IMR-90 (cell line): ENCODE measurements around the gene RBMS3. TPM values are rescaled to one million over a fixed set of nuclear protein-coding genes. Genes with fewer than 3 reads are reported as not detected.

Experiments used
- ATAC-seq: fragments of 200-7000 bp; cut with Tn5 transposase; 2 replicates; pipeline ENCODE4 v1.9.1; 2020; ENCODE audit warnings: low read depth, mild to moderate bottlenecking, moderate library complexity
- BruUV-seq: library from RNA; stranded (reverse); fragments of 400-500 nt; replicated peaks from 2 replicates; lab custom pipeline; 2021; lab: Mats Ljungman, UMichigan
- CTCF ChIA-PET: fragments of 300-600 bp; formaldehyde crosslinking; extraction: SDS; loops from one replicate; lab custom pipeline; 2021; ENCODE audit warnings: antibody characterized with exemption; lab: Yijun Ruan, JAX
- POLR2A ChIA-PET: fragments of 300-600 bp; sonication (Branson Sonifier 250); formaldehyde crosslinking; loops from one replicate; lab custom pipeline; 2022; ENCODE audit warnings: antibody characterized with exemption; ENCODE audit not compliant: unreplicated experiment; lab: Charles Lee
- DNase-seq: peaks from one replicate; pipeline ENCODE4 v3.0.0; 2013
- H2AFZ ChIP-seq: replicated peaks from 2 replicates; pipeline ENCODE3; 2013; ENCODE audit warnings: low read length, mild to moderate bottlenecking; ENCODE audit not compliant: poor library complexity
- H2AK5ac ChIP-seq: 2 replicates; pipeline ENCODE4 v1.6.1; 2013; ENCODE audit warnings: low read depth, low read length, inconsistent platforms
- H2AK9ac ChIP-seq: replicated peaks from 2 replicates; pipeline ENCODE3; 2013; ENCODE audit warnings: mild to moderate bottlenecking, low read depth, low read length, moderate library complexity; ENCODE audit not compliant: poor library complexity
- H2BK120ac ChIP-seq: 2 replicates; pipeline ENCODE4 v1.6.1; 2013; ENCODE audit warnings: low read depth, low read length, inconsistent platforms
- H2BK15ac ChIP-seq: 3 replicates; pipeline ENCODE4 v1.6.1; 2013; ENCODE audit warnings: low read depth, low read length, inconsistent platforms
- H2BK20ac ChIP-seq: 2 replicates; pipeline ENCODE4 v1.6.1; 2013; ENCODE audit warnings: low read depth, mild to moderate bottlenecking, inconsistent platforms, low read length, moderate library complexity
- H2BK5ac ChIP-seq: 2 replicates; pipeline ENCODE4 v1.6.1; 2013; ENCODE audit warnings: mild to moderate bottlenecking, low read depth, low read length, inconsistent platforms; ENCODE audit not compliant: poor library complexity, severe bottlenecking
- H3K14ac ChIP-seq: replicated peaks from 2 replicates; pipeline ENCODE4 v1.6.1; 2013; ENCODE audit warnings: low read depth, low read length, inconsistent platforms
- H3K18ac ChIP-seq: 2 replicates; pipeline ENCODE4 v1.6.1; 2013; ENCODE audit warnings: low read depth, low read length, control low read depth
- H3K23ac ChIP-seq: 2 replicates; pipeline ENCODE4 v1.6.1; 2013; ENCODE audit warnings: low read depth, low read length, inconsistent platforms
- H3K27ac ChIP-seq: 2 replicates; pipeline ENCODE4 v1.5.1; 2013; ENCODE audit warnings: mild to moderate bottlenecking, control low read depth, low read length; ENCODE audit not compliant: insufficient read depth
- H3K27me3 ChIP-seq: 2 replicates; pipeline ENCODE4 v1.6.1; 2013; ENCODE audit warnings: low read length; ENCODE audit not compliant: control insufficient read depth, insufficient read depth
- H3K36me3 ChIP-seq: 2 replicates; pipeline ENCODE4 v1.6.1; 2013; ENCODE audit warnings: low read length, mixed read lengths; ENCODE audit not compliant: control insufficient read depth, insufficient read depth
- H3K4ac ChIP-seq: 2 replicates; pipeline ENCODE4 v1.6.1; 2013; ENCODE audit warnings: low read depth, low read length, inconsistent platforms
- H3K4me1 ChIP-seq: 2 replicates; pipeline ENCODE4 v1.6.1; 2013; ENCODE audit warnings: low read length, mixed read lengths; ENCODE audit not compliant: control insufficient read depth, insufficient read depth
- H3K4me2 ChIP-seq: 2 replicates; pipeline ENCODE4 v1.6.1; 2013; ENCODE audit warnings: low read depth, mild to moderate bottlenecking, control low read depth, low read length, moderate library complexity
- H3K4me3 ChIP-seq: 2 replicates; pipeline ENCODE4 v1.5.1; 2013; ENCODE audit warnings: low read depth, mild to moderate bottlenecking, control low read depth, low read length, moderate library complexity; ENCODE audit not compliant: insufficient read depth
- H3K56ac ChIP-seq: 2 replicates; pipeline ENCODE4 v1.6.1; 2013; ENCODE audit warnings: low read length, inconsistent platforms; ENCODE audit not compliant: insufficient read depth; ENCODE audit errors: extremely low read depth
- H3K79me1 ChIP-seq, 2 experiments: 2 replicates each; pipeline ENCODE4 v1.6.1; 2013; ENCODE audit warnings: low read length in 2 of 2, inconsistent platforms in 1 of 2, low read depth in 1 of 2
- H3K9ac ChIP-seq: 2 replicates; pipeline ENCODE4 v1.6.1; 2013; ENCODE audit warnings: low read depth, low read length, control low read depth
- H3K9me1 ChIP-seq: 2 replicates; pipeline ENCODE4 v1.6.1; 2013; ENCODE audit warnings: low read length, inconsistent platforms; ENCODE audit not compliant: insufficient read depth
- H3K9me3 ChIP-seq: 2 replicates; pipeline ENCODE4 v1.6.1; 2013; ENCODE audit warnings: low read length; ENCODE audit not compliant: control insufficient read depth, insufficient read depth
- H4K20me1 ChIP-seq: 2 replicates; pipeline ENCODE4 v1.6.1; 2013; ENCODE audit warnings: low read length, inconsistent platforms; ENCODE audit not compliant: insufficient read depth
- H4K5ac ChIP-seq: 2 replicates; pipeline ENCODE4 v1.6.1; 2013; ENCODE audit warnings: mild to moderate bottlenecking, low read depth, low read length, control low read depth
- H4K8ac ChIP-seq, 2 experiments: 2 replicates each; pipeline ENCODE4 v1.6.1; 2013; ENCODE audit warnings: low read depth in 2 of 2, low read length in 2 of 2, control low read depth in 1 of 2, inconsistent platforms in 1 of 2
- H4K91ac ChIP-seq: 2 replicates; pipeline ENCODE4 v1.6.1; 2013; ENCODE audit warnings: low read depth, low read length, inconsistent platforms; ENCODE audit not compliant: insufficient read depth
- BHLHE40 ChIP-seq: fragments of 150-350 bp; IDR thresholded peaks from 2 replicates; pipeline ENCODE4 v1.6.1; 2016; ENCODE audit warnings: mild to moderate bottlenecking, low read depth, low read length
- MAFK ChIP-seq: IDR thresholded peaks from 2 replicates; pipeline ENCODE4 v1.6.1; 2012; ENCODE audit warnings: low read depth, low read length, improper control_type of control experiment
- MXI1 ChIP-seq: IDR thresholded peaks from 2 replicates; pipeline ENCODE4 v1.6.1; 2012; ENCODE audit warnings: low read depth, mild to moderate bottlenecking, low read length, moderate library complexity, borderline replicate concordance
- RAD21 ChIP-seq: IDR thresholded peaks from 2 replicates; pipeline ENCODE4 v1.6.1; 2012; ENCODE audit warnings: low read length, improper control_type of control experiment
- RFX5 ChIP-seq: IDR thresholded peaks from 2 replicates; pipeline ENCODE4 v1.8.0; 2012; ENCODE audit warnings: low read depth, mild to moderate bottlenecking, low read length, moderate library complexity
- whole genome bisulfite sequencing, 2 experiments: methylation state at CpG; one replicate each; pipeline versions ENCODE4 v1.1.5 to v1.1.7; 2013; ENCODE audit warnings: missing lambda C conversion rate in 2 of 2; ENCODE audit not compliant: insufficient read length in 1 of 2; ENCODE audit errors: extremely low coverage in 2 of 2; 5-methylcytosine and 5-hydroxymethylcytosine counted together
- dilution Hi-C: fragments of 300-500 bp; cut with HindIII; formaldehyde crosslinking; loops from one replicate; pipeline ENCODE4 v1.14.3; 2018; ENCODE audit warnings: low sequenced_read_pairs; ENCODE audit not compliant: unreplicated experiment
- in situ Hi-C: fragments of 300-500 bp; cut with MboI; formaldehyde crosslinking; loops from 3 replicates; pipeline ENCODE4 v1.14.3; 2019; ENCODE audit warnings: low sequenced_read_pairs, inconsistent platforms, mixed read lengths
- intact Hi-C: fragments of 100-400 bp; cut with micrococcal nuclease; formaldehyde crosslinking; loops from 2 replicates; pipeline ENCODE4 v1.10.0; 2022
- polyA plus RNA-seq, 3 experiments: library from polyadenylated mRNA; depleted of rRNA; stranded (reverse); fragments of >200 nt; gene quantifications; 2 replicates each; pipeline ENCODE4 v1.2.3, GENCODE V29; 2012; ENCODE audit warnings: low replicate concordance in 1 of 3
- total RNA-seq: library from RNA; depleted of rRNA; stranded (reverse); fragments of >200 nt; gene quantifications from 2 replicates; pipeline ENCODE4 v1.2.3, GENCODE V29; 2012
- TF ChIP-seq, protein P1 (sequence below): fragments of 150-350 bp; IDR thresholded peaks from 2 replicates; pipeline ENCODE4 v1.6.1; 2017; ENCODE audit warnings: mild to moderate bottlenecking, antibody characterized with exemption, low read length, low read depth
- TF ChIP-seq, protein P2 (sequence below): conservative IDR thresholded peaks from 2 replicates; pipeline ENCODE4 v1.5.1; 2012; ENCODE audit warnings: mild to moderate bottlenecking, low read depth, low read length, improper control_type of control experiment

RBMS3 gene
- total and polyA plus RNA-seq, 2 of the 4 experiments (the other 2 are of a cell fraction): 15.2 to 127 TPM

DNA sequence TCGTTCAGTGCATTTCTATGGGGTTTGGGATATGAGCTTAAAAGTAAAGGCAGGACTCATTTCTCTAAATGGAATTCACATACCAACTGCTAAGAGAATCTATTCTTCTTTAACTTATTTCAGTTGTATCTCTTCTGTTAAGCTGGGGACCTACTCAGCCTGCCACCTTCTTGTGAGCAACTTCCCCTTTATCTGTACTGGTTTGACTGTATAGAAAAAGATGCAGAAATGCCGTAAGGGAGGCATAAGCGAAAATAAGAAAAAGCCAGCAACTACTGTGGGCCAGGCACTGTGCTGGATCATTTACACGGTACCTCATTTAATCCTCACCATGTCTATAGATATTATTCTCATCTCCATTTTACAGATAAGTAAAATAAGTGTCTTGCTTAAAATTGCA is 38.4 kb downstream of the RBMS3 start:
- POLR2A ChIA-PET: no interaction called here
- Histone ChIP-seq H3K9me3 (no peaks in the 10 kb centered on the region), H3K18ac (no peak overlapping the region), H2AFZ (no peak overlapping the region), H3K9me1 (peaks cover 6% of the 10 kb centered on the region), H3K4me3 (no peak overlapping the region), H3K79me1 (peaks cover 27 to 49% of the 10 kb centered on the region in 2 experiments), H3K27me3 (no peaks in the 10 kb centered on the region), H2BK15ac (no peak overlapping the region), H3K56ac (no peak overlapping the region), H3K4ac (no peak overlapping the region), H4K91ac (no peak overlapping the region), H2AK5ac (no peak overlapping the region), H3K4me2 (no peak overlapping the region), H3K9ac (no peak overlapping the region), H3K23ac (no peak overlapping the region), H2AK9ac (no peak overlapping the region), H3K4me1 (peaks cover 5% of the 10 kb centered on the region), H3K14ac (no peak overlapping the region), H2BK120ac (no peak overlapping the region), H2BK20ac (no peak overlapping the region), H4K5ac (no peak overlapping the region), H3K36me3 (no peaks in the 10 kb centered on the region), H4K20me1 (peaks cover 8% of the 10 kb centered on the region), H4K8ac (no peak overlapping the region), H2BK5ac (no peak overlapping the region), H3K27ac (no peak overlapping the region)
- in situ Hi-C loops (no loop called here), intact Hi-C loops (no loop called here), dilution Hi-C loops (no loop called here)
- no peak for DNase-seq
- ATAC-seq: no peak
- BruUV-seq: no TSS peak
- TF ChIP-seq BHLHE40 (no peak), RFX5 (no peak), MAFK (no peak), RAD21 (no peak), MXI1 (no peak)
- TF ChIP-seq, protein P1, sequence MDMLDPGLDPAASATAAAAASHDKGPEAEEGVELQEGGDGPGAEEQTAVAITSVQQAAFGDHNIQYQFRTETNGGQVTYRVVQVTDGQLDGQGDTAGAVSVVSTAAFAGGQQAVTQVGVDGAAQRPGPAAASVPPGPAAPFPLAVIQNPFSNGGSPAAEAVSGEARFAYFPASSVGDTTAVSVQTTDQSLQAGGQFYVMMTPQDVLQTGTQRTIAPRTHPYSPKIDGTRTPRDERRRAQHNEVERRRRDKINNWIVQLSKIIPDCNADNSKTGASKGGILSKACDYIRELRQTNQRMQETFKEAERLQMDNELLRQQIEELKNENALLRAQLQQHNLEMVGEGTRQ: no peak
- TF ChIP-seq, protein P2, sequence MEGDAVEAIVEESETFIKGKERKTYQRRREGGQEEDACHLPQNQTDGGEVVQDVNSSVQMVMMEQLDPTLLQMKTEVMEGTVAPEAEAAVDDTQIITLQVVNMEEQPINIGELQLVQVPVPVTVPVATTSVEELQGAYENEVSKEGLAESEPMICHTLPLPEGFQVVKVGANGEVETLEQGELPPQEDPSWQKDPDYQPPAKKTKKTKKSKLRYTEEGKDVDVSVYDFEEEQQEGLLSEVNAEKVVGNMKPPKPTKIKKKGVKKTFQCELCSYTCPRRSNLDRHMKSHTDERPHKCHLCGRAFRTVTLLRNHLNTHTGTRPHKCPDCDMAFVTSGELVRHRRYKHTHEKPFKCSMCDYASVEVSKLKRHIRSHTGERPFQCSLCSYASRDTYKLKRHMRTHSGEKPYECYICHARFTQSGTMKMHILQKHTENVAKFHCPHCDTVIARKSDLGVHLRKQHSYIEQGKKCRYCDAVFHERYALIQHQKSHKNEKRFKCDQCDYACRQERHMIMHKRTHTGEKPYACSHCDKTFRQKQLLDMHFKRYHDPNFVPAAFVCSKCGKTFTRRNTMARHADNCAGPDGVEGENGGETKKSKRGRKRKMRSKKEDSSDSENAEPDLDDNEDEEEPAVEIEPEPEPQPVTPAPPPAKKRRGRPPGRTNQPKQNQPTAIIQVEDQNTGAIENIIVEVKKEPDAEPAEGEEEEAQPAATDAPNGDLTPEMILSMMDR: no peak
- WGBS, 2 experiments: no CpG with 5 or more reads among the region's 4 CpGs
- CTCF ChIA-PET: interaction anchor here (1.2 kb wide), 1 partner anchor 63 kb away, joined by 4 read pairs; no protein-coding TSS in a partner anchor
